Fibroblast of skin of scalp (primary cell): ENCODE measurements around the gene TBC1D1.

Experiments used
- DNase-seq: peaks from one replicate; pipeline ENCODE4 v3.0.0-alpha.2; 2013

Gene TBC1D1

GRCh38 chr4:38082021-38082420 lies 191.1 kb downstream of the TBC1D1 start:
- DNase-seq: no peak

- DNase-seq: peak; percentile 83
These were observed 191.8 kb downstream of the TBC1D1 start for GRCh38 chr4:38082424-38083385.

GRCh38 chr4:38084877-38085711 lies 194.2 kb downstream of the TBC1D1 start:
- DNase-seq: peak; percentile 76

- no peak for DNase-seq
These were observed 194.9 kb downstream of the TBC1D1 start for GRCh38 chr4:38085751-38086150.

GRCh38 chr4:38086151-38086848 lies 195.4 kb downstream of the TBC1D1 start:
- no peak for DNase-seq

- no peak for DNase-seq
These were observed 196.0 kb downstream of the TBC1D1 start for GRCh38 chr4:38086849-38087226.

- DNase-seq: no peak
These were observed 197.4 kb downstream of the TBC1D1 start for GRCh38 chr4:38088321-38088720.

GRCh38 chr4:38089961-38090360 lies 199.1 kb downstream of the TBC1D1 start:
- no peak for DNase-seq

- DNase-seq: no peak
These were observed 199.8 kb downstream of the TBC1D1 start for GRCh38 chr4:38090455-38091246.

GRCh38 chr4:38091636-38092035 lies 200.8 kb downstream of the TBC1D1 start:
- DNase-seq: no peak

- peak; percentile 47 for DNase-seq
These were observed 201.8 kb downstream of the TBC1D1 start for GRCh38 chr4:38092701-38093100.

- no peak for DNase-seq
These were observed 203.5 kb downstream of the TBC1D1 start for GRCh38 chr4:38094419-38094818.

- DNase-seq: no peak
These were observed 204.8 kb downstream of the TBC1D1 start for GRCh38 chr4:38095691-38096090.

GRCh38 chr4:38097818-38098217 lies 206.9 kb downstream of the TBC1D1 start:
- no peak for DNase-seq

GRCh38 chr4:38099020-38099600 lies 208.2 kb downstream of the TBC1D1 start:
- DNase-seq: no peak

GRCh38 chr4:38099908-38100407 lies 209.1 kb downstream of the TBC1D1 start:
- DNase-seq: peak; percentile 88

GRCh38 chr4:38100474-38101255 lies 209.8 kb downstream of the TBC1D1 start:
- no peak for DNase-seq

GRCh38 chr4:38101563-38101962 lies 210.7 kb downstream of the TBC1D1 start:
- peak; percentile 40 for DNase-seq

- no peak for DNase-seq
These were observed 212.2 kb downstream of the TBC1D1 start for GRCh38 chr4:38102957-38103588.
